CD4-positive, alpha-beta T cell treated with Interleukin-6 at 100 ng/mL for 8 hours (primary cell): ENCODE measurements around the gene GNG14.
"Not testable (repeated sequence)": the region's sequence is repeated elsewhere in the genome, so short reads cannot be mapped to it uniquely, and the experiment has no call there.

Experiments used
- DNase-seq: peaks from one replicate; pipeline ENCODE4 v3.0.0-alpha.2; 2020; ENCODE audit warnings: mixed read lengths, low spot score

Gene GNG14

DNA sequence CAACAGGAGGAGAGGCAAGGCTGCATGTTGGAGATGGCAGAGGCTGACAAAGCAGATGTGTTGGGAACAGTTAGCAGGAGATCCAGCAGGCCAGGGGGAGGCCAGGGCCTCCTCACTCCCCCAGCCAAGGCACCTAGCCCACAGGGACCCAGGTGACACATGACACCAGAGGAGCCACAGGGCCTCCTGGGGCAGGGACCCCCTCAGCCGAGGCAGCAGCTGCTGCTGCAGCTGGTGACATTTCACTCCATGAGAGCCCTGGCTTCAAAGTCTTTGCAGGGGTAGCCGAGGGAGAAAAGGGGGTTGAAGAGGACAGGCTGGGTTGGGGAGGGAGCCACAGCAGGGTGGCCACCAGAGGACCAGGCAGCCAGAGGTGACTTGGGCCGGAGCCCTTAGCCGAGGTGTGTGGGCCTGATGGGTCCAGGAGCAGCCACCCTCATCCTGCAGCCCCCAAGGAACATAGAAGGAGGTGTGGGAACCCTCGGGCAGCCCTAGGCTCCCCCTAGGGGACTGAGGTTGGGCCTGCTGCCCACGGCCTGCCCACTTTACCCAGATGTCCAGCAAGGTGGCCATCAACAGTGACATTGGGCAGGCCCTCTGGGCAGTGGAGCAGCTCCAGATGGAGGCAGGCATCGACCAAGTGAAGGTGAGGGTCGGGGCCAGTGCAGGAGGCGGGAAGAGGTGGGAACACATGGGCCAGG is at the start of gene GNG14:
TSS of gene GNG14 (plus strand) at position 503 of the 701 bp plus-strand sequence. CDS start at position 554, 51 bp downstream.
- no peak for DNase-seq

DNA sequence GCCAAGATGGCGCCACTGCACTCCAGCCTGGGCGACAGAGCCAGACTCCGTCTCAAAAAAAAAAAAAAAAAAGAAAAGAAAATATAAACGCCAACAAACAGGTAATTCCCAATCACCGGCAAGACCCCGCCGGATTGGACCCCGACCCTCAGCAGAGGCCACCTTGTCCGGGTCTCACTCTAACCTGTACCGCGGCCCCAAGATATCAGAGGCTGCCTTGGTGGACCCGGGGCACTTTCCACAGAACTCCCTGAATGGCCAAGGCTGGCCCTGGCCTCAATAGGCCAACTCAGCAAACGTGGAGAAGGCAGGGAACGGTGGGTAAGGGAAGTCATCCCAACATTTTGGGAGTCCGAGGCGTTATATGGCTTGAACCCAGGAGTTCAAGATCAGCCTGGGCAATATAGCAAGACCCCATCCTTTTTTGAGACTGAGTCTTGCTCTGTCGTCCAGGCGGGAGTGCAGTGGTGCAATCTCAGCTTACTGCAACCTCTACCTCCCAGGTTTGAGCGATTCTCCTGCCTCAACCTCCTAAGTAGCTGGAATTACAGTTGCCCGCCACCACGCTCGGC is 49.1 kb upstream of the GNG14 start:
- DNase-seq = no peak

DNA sequence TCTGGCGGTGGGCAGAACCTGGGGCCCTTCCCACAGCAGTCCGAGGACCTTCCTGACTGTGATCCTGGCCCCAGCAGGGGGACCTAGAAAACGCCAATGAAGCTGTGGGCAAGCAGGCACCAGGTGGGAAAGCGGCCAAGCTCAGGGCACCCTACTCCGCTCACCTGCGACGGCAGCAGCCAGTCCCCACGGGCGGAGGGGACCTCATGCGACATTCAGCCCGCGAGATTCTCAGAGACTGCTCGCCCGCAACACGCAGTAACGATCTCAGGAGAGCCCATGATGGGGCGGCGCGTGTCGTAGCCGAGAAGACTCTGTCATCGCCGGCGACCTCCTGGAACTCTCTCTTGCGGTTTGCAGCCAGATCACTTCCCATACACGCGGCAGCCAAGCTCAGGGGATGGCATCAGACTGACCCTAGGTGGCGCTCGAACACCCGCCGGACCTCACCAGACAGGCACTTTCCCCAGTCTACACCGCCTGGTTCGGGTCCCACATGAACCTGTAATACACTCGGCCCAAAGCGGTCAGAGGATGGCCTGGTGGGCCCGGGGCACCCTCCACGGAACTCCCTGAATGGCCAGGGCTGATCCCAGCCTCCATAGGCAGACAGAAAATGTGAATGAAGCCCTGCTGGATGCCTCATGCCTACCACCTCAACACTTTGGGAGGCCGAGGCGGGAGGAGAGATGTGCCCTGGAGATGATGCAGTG is 47.7 kb upstream of the GNG14 start:
- DNase-seq = peak; percentile 84

DNA sequence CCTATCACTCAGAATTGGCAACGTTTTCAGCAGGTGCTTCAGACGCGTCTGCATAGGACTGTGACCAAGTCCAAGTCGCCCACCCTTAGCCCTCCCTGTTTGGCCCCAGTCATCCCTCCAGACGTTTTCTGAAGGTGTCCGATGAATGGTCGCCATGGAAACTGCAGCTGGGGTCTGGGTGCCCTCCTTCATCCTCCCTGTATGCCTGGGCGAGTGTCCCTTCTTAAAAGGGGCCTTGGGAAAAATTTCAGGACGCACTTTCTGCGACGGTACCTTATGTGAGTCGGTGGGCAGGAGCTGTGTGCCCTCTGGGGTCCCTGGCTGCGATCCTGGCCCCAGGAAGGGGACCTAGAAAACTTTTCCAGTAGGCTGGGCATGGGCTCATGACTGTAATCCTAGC is 46.3 kb upstream of the GNG14 start:
- no peak for DNase-seq

DNA sequence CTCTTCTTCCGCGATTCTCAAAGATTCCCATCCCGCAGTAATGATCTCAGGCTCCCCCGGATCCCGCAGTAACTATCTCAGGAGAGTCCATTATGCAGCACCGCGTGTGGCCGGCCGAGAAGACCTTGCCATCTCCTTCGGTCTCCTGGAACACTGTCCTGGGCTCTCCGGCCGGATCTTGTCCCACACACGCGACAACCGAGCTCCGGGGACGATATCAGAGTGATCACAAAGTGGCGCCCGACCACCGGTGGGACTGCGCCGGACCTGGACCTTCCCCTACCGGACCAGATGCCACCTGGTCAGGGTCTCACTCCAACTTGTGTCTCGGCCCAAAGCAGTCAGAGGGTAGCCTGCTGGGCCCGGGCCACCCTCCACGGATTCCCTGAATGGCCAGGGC is 45.3 kb upstream of the GNG14 start:
- no peak for DNase-seq

DNA sequence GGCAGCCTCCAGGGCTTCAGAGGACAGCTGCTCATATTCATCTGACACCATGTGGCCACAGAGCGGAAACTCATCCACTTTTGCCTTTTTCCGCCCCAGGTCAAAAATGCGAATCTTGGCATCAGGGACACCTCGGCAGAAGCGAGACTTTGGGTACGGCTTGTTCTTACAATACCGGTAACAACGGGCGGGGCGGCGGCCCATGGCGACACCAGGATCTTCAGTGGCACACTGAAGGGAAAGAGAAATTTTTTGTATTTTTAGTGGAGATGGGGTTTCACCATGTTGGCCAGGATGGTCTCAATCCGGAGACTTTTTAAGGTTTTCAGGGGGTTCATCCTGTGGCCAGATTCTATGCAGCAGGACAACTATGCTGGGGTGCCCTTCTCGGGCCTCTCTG is 44.1 kb upstream of the GNG14 start:
- DNase-seq = not testable (repeated sequence)

DNA sequence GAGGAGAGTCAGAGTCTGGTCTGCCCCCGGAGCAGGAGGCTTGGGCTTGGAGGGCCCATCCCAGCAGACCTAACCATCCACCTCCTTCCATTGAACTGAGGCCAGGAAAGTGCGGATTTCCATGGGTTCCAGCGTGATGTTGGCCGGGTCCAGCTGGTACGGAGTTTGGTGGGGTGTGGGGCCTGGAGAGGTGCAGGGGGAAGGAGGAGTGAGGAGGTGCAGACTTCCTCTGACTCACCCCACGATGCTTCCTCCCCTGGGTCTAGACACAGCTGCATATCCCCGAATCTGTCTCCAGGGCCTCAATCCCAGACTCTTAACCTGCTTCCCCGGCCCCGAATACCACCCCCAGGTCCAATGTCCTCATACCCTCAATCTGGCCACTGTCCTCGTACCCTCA is 41.2 kb upstream of the GNG14 start:
- no peak for DNase-seq

DNA sequence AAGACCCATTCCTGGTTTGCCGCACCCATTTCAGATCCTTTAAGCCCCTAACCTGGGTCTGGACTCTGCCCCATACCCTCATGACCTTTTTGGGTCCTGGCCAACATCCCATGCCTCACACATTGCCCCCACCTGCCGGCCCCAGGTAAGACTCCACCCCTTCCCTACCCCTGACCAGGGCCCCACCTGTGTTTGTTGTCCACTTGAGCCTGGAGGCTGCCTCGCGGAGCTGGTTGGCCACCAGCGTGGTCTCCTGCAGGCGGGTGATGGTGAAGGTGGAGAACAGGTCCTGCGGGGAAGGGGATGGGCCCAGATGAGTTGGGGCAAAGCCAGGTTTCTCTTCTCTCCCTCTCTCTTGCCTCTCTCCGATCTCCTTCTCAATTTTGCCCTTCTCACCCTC is 40.8 kb upstream of the GNG14 start:
- no peak for DNase-seq

DNA sequence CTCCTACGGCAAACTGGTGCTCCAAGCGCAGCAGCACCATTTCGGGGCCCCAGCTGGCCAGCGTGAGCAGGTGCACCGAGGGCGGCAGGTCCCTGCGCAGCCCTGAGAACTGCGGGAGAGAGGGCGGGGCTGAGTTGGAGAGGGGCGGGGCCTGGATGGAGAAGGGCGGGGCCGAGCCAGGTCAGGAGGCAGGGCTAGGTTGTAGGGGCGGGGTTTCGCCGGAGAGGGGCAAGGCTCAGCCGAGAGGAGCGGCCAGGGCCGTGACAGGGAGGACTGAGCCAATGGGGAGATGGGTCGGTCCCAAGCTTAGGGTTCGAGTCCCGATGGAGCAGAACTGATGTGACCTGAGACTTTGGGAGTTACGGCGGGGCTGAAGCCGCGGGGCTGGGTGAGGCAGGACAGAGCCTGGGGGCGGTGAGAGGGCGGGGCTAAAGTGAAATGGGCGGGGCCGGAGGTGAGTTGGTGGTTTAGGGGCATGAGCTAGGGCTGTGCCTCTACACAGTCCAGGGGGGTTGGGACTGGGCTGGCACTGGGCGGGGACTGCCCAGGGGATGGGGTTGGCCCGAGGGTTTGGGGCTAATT is 40.2 kb upstream of the GNG14 start:
- no peak for DNase-seq

DNA sequence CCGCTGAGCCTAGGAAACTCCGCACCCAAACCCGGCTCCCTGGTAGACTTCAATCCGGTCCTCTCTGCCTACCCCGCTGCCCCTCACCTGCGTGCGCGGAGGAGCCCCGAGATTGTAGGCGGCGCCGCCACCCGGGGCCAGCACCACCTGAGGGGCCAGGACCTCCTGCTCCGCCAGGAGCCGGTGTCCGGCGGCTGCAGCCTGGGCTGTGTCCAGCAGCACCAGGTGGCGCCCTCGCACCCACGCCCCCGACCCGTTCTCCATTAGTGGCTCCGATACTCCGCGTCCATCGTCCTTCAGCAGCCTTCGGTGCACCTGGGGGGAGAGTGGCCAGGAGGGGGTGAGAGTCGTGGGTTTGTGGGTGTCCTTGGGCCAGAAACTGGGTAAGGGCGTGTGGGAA is 39.7 kb upstream of the GNG14 start:
- no peak for DNase-seq

DNA sequence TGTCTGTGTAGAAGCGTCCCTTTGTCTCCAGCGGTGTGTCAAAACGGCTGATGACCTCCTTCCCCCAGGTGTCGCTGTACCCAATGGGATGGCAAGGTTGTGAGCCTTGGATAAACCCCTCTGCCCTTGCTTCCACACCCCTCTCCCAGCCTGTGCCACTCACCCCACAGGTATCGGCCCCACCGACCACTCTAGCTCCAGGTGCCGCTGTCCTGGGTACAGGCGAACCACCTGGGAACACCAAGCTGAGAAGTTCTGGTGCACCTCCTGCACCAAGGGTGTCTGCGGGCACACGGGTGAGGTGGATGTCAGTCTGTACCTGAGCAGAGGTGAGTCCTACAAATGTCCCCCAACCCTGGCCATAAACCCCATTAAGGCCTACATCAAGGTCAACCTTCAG is 37.9 kb upstream of the GNG14 start:
- no peak for DNase-seq

DNA sequence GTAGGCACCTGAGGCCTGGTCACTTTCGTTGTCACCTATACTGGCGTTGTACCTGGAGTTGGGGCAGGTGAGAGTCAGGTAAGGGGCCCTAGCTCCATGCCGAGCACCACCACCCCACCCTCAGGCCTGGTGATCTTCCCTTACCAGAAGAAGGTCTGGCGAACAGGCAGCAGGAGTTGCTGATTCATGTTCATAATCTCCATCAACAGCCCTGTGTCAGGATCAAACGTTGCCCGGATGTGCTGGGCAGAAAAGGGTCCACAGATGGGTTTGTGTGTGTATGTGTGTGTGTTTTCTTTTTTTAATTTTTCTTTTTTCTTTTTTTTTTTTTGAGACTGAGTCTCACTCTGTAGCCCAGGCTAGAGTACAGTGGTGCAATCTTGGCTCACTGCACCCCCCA is 35.6 kb upstream of the GNG14 start:
- no peak for DNase-seq

DNA sequence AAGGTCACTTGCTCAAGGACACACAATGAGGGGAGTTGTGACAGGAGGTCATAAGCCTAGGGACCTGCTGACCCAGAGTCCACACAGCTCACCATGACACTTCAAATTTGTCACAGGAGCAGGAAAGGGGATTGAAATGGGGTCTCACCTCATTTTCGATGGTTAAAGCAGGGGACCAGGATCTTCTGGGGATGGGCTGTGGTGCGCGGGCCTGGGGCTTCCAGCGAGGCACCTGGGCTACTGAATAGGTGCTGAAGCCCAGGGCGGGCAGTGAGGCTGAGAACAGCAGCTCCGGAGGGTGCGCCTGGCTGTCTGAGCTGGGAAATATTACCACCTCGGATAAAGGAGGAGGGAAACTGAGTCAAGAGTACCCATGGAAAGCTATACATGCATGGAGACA is 32.3 kb upstream of the GNG14 start:
- DNase-seq = no peak

DNA sequence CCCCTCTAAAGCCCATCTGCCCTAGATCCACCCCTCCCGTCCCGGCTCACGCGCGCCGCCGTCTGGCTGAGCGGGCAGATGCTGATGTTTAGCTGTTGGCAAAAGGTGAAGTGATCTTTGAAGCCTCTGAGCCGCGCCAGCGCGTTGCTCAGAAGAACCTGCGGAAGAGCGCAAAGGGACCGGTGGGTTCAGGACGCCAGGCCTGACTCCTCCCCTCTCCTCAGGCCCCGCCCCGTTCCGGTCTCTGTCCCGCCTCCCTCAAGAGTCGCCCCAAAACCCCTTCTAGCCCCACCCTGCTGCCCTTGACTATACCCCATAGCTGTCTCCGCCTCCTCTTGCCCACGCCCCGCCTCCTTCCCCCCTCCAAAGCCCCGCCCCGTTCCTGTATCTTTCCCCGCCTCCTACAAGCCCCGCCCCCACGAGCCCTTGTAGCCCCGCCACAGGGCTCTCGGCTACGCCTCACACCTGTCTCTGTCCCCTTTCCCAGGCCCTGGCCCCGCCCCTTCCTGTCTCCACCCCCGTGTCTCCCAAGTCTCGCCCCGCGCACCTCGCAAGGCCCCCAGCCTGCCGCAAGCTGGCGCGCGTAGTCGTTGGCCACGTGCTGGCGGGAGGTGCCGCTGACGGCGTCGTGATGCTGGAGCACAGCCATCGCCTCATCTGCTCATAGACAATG is 30.8 kb upstream of the GNG14 start:
- DNase-seq = no peak

DNA sequence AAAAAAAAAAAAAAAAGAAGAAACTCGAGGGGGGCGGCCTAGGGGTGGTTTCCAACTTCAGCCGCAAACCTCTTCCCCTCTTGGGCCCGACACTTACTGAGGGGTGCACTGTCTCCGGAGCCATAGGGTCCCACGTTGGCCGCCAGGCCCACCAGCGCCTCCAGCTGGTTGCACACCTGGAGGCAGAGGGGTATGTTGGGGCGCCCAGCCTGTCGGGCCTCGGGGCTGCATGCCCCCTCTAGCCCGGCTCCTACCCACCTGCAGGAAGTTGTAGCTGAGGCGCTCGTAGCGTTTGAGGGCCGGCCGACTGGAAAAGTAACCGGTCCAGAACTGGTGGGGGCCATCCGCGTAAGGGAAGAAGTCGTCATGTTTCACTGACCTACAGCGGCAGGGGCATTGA is 29.8 kb upstream of the GNG14 start:
- DNase-seq = no peak

DNA sequence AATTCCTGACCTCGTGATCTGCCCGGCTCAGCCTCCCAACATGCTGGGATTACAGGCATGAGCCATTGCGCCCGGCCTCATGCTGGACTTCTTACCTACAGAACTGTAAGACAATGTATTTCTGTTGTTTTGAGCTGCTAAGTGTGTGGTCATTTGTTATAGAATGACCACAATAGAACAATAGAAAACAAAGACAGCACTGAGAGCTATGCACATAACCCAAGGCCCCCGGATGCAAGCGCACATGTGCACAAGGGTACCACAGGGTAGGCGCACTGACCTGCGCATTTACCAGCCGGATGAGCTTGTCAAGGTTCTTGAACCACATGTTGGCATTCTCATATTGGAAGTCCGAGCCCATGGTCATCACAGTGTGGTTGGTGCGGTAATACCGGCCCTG is 26.8 kb upstream of the GNG14 start:
- no peak for DNase-seq

DNA sequence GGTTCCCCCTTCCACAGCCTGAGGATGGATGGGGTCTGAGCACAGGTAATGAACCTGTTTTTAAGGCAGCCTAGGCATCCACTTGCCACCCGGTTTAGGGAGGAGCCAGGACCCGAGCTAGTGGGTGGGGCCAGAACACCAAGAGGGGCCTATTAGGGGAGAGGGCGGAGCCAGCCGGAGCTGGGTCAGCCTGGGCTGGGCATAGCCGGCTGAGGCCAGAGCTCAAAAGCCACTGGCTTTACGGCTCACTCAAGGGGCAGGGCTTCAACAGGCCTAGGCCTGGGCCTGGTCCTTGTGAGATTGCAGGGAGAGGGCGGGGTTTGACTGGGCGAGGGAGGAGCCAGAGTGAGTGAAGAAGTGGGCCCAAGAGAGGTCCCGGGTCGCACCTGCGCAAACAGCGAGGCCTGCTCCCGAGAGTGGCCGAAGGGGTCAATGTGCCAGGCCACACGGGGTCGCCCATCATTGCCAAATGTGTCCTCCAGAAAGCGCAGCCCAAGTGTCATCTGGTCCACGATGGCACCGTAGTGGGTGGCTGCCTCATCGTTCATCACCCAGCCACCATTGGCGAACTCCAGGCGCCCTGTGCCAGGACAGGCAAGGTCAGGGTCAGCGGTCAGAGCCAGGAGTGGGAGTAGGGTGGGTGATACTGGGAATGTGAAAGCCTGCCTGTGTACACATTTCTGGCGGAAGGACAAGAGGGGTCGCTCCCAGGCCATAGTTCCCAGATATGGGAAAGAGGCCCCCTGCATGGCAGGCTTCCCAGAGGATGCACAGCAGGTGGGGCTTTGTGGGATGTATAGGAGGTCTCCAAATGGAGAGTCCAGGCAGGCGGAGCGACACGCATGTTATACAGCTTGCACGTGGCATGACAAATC is 23.2 kb upstream of the GNG14 start:
- no peak for DNase-seq

DNA sequence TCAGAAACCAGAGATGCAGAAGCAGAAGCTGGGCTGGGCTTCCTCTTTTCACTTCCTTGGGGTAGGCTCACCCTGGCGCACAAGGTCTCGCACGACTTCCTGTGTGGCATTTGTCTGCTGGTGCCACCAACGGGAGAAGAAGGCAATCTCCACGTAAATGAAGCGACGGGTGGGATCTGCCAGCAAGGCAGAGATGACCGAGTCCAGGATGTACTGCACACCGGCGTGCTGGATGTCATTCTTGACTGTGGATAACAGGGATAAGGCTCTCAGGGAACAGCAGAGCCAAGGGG is 22.6 kb upstream of the GNG14 start:
- DNase-seq = peak; percentile 70

DNA sequence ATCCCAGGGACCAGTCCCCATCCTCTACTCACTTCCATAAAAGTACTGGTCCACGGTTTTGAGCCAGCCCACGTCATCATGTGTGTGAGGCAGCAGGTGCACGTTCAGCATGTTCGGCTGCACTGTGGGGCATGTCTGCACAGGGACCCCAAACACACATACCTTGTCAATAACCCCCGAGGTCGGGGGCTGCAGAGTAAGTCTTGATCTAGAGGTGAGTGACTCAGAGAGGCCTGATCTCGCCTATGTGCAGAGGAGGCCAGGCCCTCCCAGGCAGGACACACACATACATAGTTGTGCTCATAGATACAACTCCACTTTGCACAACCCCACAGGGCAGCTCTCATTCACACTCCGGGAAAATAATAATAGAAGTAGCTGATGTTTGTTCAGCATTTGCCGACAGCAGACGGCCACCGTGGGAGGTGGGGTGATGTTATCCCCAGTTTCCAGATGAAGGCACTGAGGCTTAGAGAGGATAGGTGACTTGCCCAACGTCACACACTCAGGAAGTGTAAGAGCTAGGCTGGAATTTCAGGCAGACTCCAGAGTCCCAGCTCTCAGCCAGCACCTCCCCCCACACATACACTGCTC is 22.0 kb upstream of the GNG14 start:
- no peak for DNase-seq

DNA sequence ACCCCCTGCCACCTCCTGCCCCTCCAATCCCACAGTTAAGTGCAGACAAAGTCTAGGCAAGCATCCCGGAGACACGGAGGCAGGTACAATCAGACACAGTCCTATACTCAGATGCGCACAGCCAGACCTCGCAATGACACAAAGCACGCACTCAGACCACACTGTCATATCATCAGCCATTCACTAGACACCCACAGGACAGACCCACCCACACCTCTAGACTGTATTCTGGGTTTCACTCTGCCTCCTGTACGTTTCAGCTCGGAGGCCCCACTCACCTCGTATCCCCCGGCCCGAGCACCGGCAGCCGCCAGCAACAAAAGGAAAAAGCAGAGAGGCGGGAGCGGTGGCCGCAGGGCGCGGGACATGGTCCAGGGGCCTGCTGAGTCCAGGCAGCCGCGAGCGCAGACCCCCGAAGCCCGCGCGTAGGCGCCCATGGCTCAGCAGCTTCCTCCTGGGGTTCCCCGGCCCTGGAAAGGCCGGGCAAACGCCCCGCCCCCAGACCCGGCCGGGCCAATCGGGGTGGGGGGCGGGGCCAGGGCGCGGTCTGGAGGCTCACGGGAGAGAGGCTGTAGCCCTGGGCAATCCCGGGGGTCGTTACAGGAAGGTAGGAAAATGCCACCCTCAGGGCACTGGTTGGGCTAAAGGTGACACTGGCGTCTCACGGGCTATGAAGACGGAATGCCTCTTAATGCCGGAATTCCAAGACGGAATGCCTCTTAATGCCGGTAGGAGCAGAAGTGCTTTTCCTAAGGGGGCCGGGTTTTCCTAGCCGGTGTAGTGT is 21.3 kb upstream of the GNG14 start, which contains the start of the genes MAN2B1 and WDR83:
TSS of gene MAN2B1 (minus strand) at position 478 of the 784 bp plus-strand sequence. CDS start at position 437, 41 bp downstream.
TSS of gene WDR83 (plus strand) at position 543 of the 784 bp plus-strand sequence. CDS start 2,984 bp downstream, outside the sequence.
- peak; percentile 71 for DNase-seq
